Sigmoid colon (tissue), 4 donors: ENCODE measurements around the gene CNDP1.

ENCODE experiments used
- POLR2AphosphoS5 ChIP-seq, 4 donors: sonication (generic); formaldehyde crosslinking; IDR thresholded peaks; one replicate each; pipeline ENCODE4 v1.6.1; 2017; ENCODE audit warnings: antibody characterized with exemption in 4 of 4
- TF ChIP-seq, protein P1 (sequence below), 4 experiments: fragments of 450-650 bp in 3 of 4; fragments of 200-600 bp in 1 of 4; IDR thresholded peaks; one replicate each; pipeline ENCODE4 v1.5.1; 2016 to 2019; ENCODE audit warnings: antibody characterized with exemption in 4 of 4, mild to moderate bottlenecking in 3 of 4, moderate library complexity in 2 of 4

DNA sequence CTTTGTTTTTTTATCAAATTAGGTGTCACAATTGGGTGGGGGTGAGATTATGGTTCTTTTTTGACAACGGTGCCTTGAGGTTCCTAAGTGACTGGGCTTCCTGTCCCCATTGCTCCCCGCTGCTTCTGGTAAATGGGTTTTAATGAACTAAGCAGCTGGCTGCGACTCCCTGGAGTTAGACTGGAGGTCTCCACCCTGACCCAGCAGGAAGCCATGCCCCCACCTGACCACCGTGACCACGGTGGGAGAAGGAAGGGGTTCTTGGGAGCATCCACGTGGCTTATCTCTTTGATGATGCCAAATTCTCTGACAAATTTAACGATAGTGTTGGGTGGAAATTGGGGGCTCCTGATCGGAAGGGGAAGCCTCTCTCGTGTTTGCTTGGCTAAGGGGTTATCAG, 25.9 kb upstream of the CNDP1 start:
- no peak for TF ChIP-seq POLR2AphosphoS5 (IDR thresholded peaks at IDR 0.05)
- TF ChIP-seq, protein P1, sequence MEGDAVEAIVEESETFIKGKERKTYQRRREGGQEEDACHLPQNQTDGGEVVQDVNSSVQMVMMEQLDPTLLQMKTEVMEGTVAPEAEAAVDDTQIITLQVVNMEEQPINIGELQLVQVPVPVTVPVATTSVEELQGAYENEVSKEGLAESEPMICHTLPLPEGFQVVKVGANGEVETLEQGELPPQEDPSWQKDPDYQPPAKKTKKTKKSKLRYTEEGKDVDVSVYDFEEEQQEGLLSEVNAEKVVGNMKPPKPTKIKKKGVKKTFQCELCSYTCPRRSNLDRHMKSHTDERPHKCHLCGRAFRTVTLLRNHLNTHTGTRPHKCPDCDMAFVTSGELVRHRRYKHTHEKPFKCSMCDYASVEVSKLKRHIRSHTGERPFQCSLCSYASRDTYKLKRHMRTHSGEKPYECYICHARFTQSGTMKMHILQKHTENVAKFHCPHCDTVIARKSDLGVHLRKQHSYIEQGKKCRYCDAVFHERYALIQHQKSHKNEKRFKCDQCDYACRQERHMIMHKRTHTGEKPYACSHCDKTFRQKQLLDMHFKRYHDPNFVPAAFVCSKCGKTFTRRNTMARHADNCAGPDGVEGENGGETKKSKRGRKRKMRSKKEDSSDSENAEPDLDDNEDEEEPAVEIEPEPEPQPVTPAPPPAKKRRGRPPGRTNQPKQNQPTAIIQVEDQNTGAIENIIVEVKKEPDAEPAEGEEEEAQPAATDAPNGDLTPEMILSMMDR (IDR thresholded peaks at IDR 0.05) = no peak
